Esophagus muscularis mucosa (tissue), 4 donors: Measurements from ENCODE around the gene CCDC92B. TPM values are rescaled to one million over a fixed set of nuclear protein-coding genes. Genes with fewer than 3 reads are reported as not detected.

Experiments used
- DNase-seq: peaks from one replicate; pipeline ENCODE4 v3.0.0-alpha.2; 2017; ENCODE audit errors: extremely low spot score
- H3K27ac ChIP-seq, 4 donors: fragments of 200-600 bp; sonication (generic); replicated peaks in 1 of 4; 1 replicate in 3 of 4; 2 replicates in 1 of 4; pipeline ENCODE4 v1.5.1; 2016 to 2019; ENCODE audit warnings: mild to moderate bottlenecking in 1 of 4
- H3K27me3 ChIP-seq, 4 donors: fragments of 200-600 bp; sonication (generic); one replicate each; pipeline versions ENCODE4 v1.5.1 to v1.6.0; 2016 to 2019
- H3K36me3 ChIP-seq, 4 donors: fragments of 200-600 bp; sonication (generic); one replicate each; pipeline ENCODE4 v1.5.1; 2016 to 2019
- H3K4me1 ChIP-seq, 4 donors: fragments of 200-600 bp; sonication (generic); one replicate each; pipeline ENCODE4 v1.5.1; 2016 to 2019
- H3K4me3 ChIP-seq, 4 donors: fragments of 200-600 bp; sonication (generic); 1 replicate in 2 of 4; 2 replicates in 2 of 4; pipeline ENCODE4 v1.5.1; 2016 to 2019; ENCODE audit warnings: mild to moderate bottlenecking in 4 of 4, moderate library complexity in 1 of 4
- H3K9me3 ChIP-seq, 4 donors: fragments of 200-600 bp; sonication (generic); 1 replicate in 3 of 4; 2 replicates in 1 of 4; pipeline ENCODE4 v1.5.1; 2016 to 2019
- EP300 ChIP-seq: sonication (generic); formaldehyde crosslinking; IDR thresholded peaks from one replicate; pipeline ENCODE4 v1.6.1; 2017; ENCODE audit warnings: antibody characterized with exemption
- POLR2A ChIP-seq: fragments of 450-650 bp; IDR thresholded peaks from one replicate; pipeline ENCODE4 v1.6.1; 2017; ENCODE audit warnings: antibody characterized with exemption, moderate library complexity, mild to moderate bottlenecking, low read depth
- POLR2AphosphoS5 ChIP-seq, 2 donors: sonication (generic); formaldehyde crosslinking; IDR thresholded peaks; one replicate each; pipeline ENCODE4 v1.6.1; 2017; ENCODE audit warnings: antibody characterized with exemption in 2 of 2
- WGBS: methylation state at CpG from one replicate; pipeline ENCODE4 v1.1.5; 2018; 5-methylcytosine and 5-hydroxymethylcytosine counted together
- intact Hi-C: fragments of 100-400 bp; cut with DNase I; formaldehyde crosslinking; loops from one replicate; pipeline ENCODE4 v1.15.1; 2023
- total RNA-seq, 4 donors: library from RNA; depleted of rRNA; stranded (reverse); fragments of >200 nt; gene quantifications; one replicate each; pipeline versions ENCODE4 v1.1.0 to v1.2.1, GENCODE V29; 2016
- TF ChIP-seq, protein P1 (sequence below), 3 experiments: fragments of 200-600 bp in 2 of 3; fragments of 450-650 bp in 1 of 3; sonication (generic) in 2 of 3; IDR thresholded peaks; one replicate each; pipeline ENCODE4 v1.5.1; 2017 to 2019; ENCODE audit warnings: antibody characterized with exemption in 3 of 3, mild to moderate bottlenecking in 2 of 3, moderate library complexity in 1 of 3

The CCDC92B gene
- total RNA-seq, 4 donors from 2014 or later: 0.13 to 0.42 TPM; not detected in 2

DNA sequence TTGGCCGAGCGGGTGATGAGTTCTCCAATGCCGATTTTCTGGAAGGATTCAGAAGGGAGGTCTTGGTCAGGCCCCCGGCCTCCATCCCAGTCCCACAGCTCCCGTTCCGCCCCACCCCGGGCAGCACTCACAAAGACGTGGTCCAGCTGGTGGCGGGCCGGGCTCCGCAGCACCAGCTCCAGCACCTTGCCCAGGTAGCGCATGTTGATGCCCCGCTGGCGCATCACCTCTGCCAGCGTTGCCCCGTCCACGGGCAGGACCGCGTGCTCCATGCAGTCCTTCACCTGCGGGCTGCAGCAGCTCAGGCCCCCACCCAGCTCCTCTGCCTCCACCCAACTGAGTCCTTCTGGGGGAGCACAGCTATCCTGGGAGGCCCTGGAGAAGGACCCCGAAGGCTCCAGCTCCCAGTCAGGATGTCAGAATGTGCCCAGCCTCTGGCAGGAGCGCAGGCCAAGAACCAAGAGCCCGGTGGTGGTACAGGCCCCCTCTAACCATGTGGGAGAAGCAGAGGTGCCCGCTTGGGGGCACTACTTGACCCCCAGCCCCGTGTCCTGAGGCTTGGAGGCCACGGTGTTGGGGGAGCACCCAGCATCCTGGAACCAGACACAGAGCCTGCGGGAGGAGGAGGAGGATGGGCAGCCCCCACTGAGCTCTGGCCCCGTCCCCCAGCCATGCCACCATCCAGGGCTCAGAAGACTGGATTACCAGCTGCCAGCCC, 54.0 kb downstream of the CCDC92B start:
- Histone ChIP-seq H3K27ac (no peak overlapping the region), H3K27me3 (no peaks in the 10 kb centered on the region), H3K4me1 (peaks cover 0 to 1% (median 0%) of the 10 kb centered on the region in 4 donors), H3K9me3 (no peaks in the 10 kb centered on the region), H3K36me3 (peaks cover 82 to 100% (median 99%) of the 10 kb centered on the region in 4 donors), H3K4me3 (no peak overlapping the region)
- TF ChIP-seq EP300: no peak
- TF ChIP-seq, protein P1, sequence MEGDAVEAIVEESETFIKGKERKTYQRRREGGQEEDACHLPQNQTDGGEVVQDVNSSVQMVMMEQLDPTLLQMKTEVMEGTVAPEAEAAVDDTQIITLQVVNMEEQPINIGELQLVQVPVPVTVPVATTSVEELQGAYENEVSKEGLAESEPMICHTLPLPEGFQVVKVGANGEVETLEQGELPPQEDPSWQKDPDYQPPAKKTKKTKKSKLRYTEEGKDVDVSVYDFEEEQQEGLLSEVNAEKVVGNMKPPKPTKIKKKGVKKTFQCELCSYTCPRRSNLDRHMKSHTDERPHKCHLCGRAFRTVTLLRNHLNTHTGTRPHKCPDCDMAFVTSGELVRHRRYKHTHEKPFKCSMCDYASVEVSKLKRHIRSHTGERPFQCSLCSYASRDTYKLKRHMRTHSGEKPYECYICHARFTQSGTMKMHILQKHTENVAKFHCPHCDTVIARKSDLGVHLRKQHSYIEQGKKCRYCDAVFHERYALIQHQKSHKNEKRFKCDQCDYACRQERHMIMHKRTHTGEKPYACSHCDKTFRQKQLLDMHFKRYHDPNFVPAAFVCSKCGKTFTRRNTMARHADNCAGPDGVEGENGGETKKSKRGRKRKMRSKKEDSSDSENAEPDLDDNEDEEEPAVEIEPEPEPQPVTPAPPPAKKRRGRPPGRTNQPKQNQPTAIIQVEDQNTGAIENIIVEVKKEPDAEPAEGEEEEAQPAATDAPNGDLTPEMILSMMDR (IDR thresholded peaks at IDR 0.05): no peak
- no peak for TF ChIP-seq POLR2AphosphoS5 (IDR thresholded peaks at IDR 0.05)
- DNase-seq: no peak
- intact Hi-C loops: no loop called here
- WGBS: 100% methylated on average over 2 of the region's 28 CpGs

DNA sequence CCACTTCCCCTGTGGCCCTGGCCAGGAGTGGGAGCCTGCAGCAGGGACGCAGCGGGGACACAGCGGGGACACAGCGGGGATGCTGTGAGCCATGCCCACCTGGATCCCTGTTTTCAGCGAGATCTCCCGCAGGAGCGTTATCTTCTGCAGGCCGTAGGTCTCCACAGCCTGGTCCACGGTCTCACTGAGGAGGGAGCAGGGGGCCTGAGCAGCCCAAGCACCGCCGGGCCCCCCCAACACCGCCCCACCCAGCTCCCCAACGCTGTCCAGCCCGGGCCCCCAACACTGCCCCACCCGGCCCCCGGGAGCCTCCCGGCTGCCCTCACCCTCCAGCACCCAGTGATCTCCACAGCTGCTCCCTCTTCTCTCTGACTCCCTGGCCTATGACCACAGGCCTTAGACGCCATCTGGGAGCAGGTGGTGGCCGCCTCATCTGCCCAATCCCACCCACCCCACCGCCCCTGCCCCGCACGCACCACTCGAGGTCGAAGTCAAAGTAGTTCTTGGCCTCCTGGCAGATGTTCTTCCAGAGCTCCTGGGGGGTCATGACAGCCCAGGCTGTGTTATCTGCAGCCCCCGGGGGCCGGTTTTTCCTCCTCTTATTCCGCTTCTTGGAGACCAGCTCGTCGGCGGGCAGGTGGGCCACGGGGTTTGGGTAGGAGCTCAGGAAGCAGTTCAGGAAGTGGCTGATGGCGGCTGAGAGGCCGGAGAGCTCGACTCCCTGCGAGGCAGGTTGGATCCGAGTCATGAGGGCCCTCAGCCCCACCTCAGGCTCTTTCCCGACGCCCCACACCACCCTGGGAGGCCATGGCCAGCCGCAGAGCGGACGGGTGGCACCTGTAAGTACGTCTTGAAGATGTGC, 54.8 kb downstream of the CCDC92B start:
- Histone ChIP-seq H3K27me3 (no peaks in the 10 kb centered on the region), H3K27ac (no peak overlapping the region), H3K4me1 (peaks cover 3 to 9% (median 5%) of the 10 kb centered on the region in 4 donors), H3K4me3 (no peak overlapping the region), H3K36me3 (peaks cover 76 to 98% (median 96%) of the 10 kb centered on the region in 4 donors), H3K9me3 (no peaks in the 10 kb centered on the region)
- TF ChIP-seq POLR2AphosphoS5 (IDR thresholded peaks at IDR 0.05) (no peak), EP300 (no peak), POLR2A (no peak)
- TF ChIP-seq, protein P1 (IDR thresholded peaks at IDR 0.05): no peak
- 94% methylated on average over 24 of the region's 42 CpGs for WGBS
- intact Hi-C loops: no loop called here
- DNase-seq: no peak

DNA sequence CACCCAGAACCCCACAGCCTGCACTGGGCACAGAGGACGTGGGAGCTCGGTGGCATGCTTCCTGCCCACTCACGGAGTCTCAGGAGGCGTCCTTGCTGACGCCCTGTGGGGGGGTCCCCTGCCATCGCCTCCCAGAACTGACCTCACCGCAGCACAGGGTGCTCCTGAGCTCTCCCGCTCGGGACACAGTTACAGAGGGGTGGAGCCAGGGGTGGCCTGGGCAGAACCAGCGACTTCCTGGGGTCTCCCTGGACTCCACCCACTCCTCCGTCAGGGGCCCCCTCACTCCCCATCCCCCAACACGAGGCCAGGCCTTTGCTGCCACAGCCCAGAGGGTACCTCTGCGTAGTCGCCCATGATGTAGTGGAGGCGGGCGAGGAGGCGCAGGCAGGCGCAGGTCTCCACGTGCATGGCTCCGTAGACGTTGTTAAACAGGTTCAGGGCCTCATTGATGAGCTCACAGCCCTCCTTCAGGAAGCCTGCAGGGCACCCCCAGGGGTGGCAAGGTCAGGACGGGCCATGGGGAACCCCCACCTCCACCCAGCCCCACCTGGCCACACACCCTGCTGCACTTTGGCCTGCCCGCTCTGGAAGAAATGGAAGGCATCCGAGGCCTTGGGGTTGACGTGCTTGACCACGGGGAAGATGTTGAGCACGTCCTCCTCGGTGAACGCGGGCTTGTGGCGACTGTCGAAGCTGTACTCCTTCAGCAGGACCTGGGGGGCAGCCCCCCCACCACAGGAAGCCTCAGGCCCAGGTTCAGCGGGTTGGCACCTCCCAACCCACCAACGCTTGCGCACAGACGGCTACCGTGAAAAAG, 55.7 kb downstream of the CCDC92B start:
- peaks cover 12 to 18% (median 13%) of the 10 kb centered on the region in 4 donors for H3K4me1 ChIP-seq
- no peak for TF ChIP-seq POLR2A
- TF ChIP-seq, protein P1 (IDR thresholded peaks at IDR 0.05): no peak
- no peak for TF ChIP-seq EP300
- TF ChIP-seq POLR2AphosphoS5 (IDR thresholded peaks at IDR 0.05): no peak
- DNase-seq: no peak
- no peaks in the 10 kb centered on the region for H3K27me3 ChIP-seq
- H3K4me3 ChIP-seq: no peak overlapping the region
- intact Hi-C loops: no loop called here
- WGBS: 83% methylated on average over 21 of the region's 37 CpGs
- no peak overlapping the region for H3K27ac ChIP-seq
- no peaks in the 10 kb centered on the region for H3K9me3 ChIP-seq
- H3K36me3 ChIP-seq: peaks cover 72 to 92% (median 88%) of the 10 kb centered on the region in 4 donors

DNA sequence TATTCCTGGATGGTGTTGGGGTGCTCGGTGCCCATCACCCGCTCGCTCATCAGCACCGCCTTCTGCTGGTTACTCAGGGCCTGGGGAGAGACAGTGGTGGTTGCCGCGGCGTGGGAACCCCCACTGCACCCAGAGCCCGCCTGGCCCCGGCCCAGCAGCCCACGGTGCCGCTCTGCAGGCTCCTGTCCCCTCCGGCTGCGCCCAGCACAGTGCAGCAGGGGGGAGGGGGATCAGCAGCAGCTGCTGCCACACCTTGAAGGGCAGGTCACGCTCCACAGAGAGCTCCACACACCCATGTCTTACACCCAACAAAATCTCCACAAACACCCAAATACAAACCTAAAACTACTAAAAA, 56.7 kb downstream of the CCDC92B start:
- H3K9me3 ChIP-seq: no peaks in the 10 kb centered on the region
- H3K36me3 ChIP-seq: peaks cover 64 to 82% (median 78%) of the 10 kb centered on the region in 4 donors

More for the DNA sequence above, 56.7 kb downstream of the CCDC92B start:
- H3K4me1 ChIP-seq: peaks cover 22 to 28% (median 23%) of the 10 kb centered on the region in 4 donors
- TF ChIP-seq POLR2A: no peak
- no peak for TF ChIP-seq EP300
- TF ChIP-seq, protein P1 (IDR thresholded peaks at IDR 0.05): no peak
- TF ChIP-seq POLR2AphosphoS5 (IDR thresholded peaks at IDR 0.05): no peak
- no peak overlapping the region for H3K27ac ChIP-seq
- H3K4me3 ChIP-seq: no peak overlapping the region
- H3K27me3 ChIP-seq: no peaks in the 10 kb centered on the region
- intact Hi-C loops: no loop called here
- no peak for DNase-seq
- WGBS: 86% methylated on average over 14 of the region's 14 CpGs
